ENCODE measurements around the gene TMEM185A.
"Not testable (repeated sequence)": the region's sequence is repeated elsewhere in the genome, so short reads cannot be mapped to it uniquely, and the experiment has no call there.

TMEM185A gene

GRCh38 chrX:149568701-149569296, 62.8 kb downstream of the TMEM185A start:
- no peak overlapping the region for H3K4me3 ChIP-seq (ENCODE audit: low read depth in 1 of 5, low read length in 5 of 5)
- peaks cover 0 to 3% (median 0%) of the 10 kb centered on the region in 5 donors for H3K4me1 ChIP-seq (ENCODE audit: control insufficient read depth in 5 of 5, insufficient read depth in 5 of 5, low read length in 5 of 5)
- no peaks in the 10 kb centered on the region for H3K9me3 ChIP-seq (ENCODE audit: control insufficient read depth in 5 of 5, low read length in 5 of 5)
- H3K9ac ChIP-seq (ENCODE audit: low read length in 5 of 5) = no peak overlapping the region
- peaks cover 2 to 17% (median 10%) of the 10 kb centered on the region in 5 donors for H3K27me3 ChIP-seq (ENCODE audit: control insufficient read depth in 5 of 5, insufficient read depth in 4 of 5, low read length in 5 of 5)
- no peaks in the 10 kb centered on the region for H3K36me3 ChIP-seq (ENCODE audit: control insufficient read depth in 5 of 5, insufficient read depth in 5 of 5, low read length in 5 of 5)
- H3K27ac ChIP-seq (ENCODE audit: low read depth, low read length) = no peak overlapping the region

- peaks cover 2 to 17% (median 10%) of the 10 kb centered on the region in 5 donors for H3K27me3 ChIP-seq (ENCODE audit: control insufficient read depth in 5 of 5, insufficient read depth in 4 of 5, low read length in 5 of 5)
- H3K27ac ChIP-seq (ENCODE audit: low read depth, low read length) = no peak overlapping the region
- H3K36me3 ChIP-seq (ENCODE audit: control insufficient read depth in 5 of 5, insufficient read depth in 5 of 5, low read length in 5 of 5) = no peaks in the 10 kb centered on the region
- no peaks in the 10 kb centered on the region for H3K9me3 ChIP-seq (ENCODE audit: control insufficient read depth in 5 of 5, low read length in 5 of 5)
- H3K4me1 ChIP-seq (ENCODE audit: control insufficient read depth in 5 of 5, insufficient read depth in 5 of 5, low read length in 5 of 5) = peaks cover 0 to 3% (median 0%) of the 10 kb centered on the region in 5 donors
- no peak overlapping the region for H3K4me3 ChIP-seq (ENCODE audit: low read depth in 1 of 5, low read length in 5 of 5)
- H3K9ac ChIP-seq (ENCODE audit: low read length in 5 of 5) = no peak overlapping the region
Measured at GRCh38 chrX:149567621-149568417, 63.8 kb downstream of the TMEM185A start.

- no peak overlapping the region for H3K4me3 ChIP-seq (ENCODE audit: low read depth in 1 of 5, low read length in 5 of 5)
- no peak overlapping the region for H3K9ac ChIP-seq (ENCODE audit: low read length in 5 of 5)
- no peaks in the 10 kb centered on the region for H3K36me3 ChIP-seq (ENCODE audit: control insufficient read depth in 5 of 5, insufficient read depth in 5 of 5, low read length in 5 of 5)
- H3K4me1 ChIP-seq (ENCODE audit: control insufficient read depth in 5 of 5, insufficient read depth in 5 of 5, low read length in 5 of 5) = peaks cover 0 to 3% (median 0%) of the 10 kb centered on the region in 5 donors
- peaks cover 0 to 11% (median 5%) of the 10 kb centered on the region in 5 donors for H3K27me3 ChIP-seq (ENCODE audit: control insufficient read depth in 5 of 5, insufficient read depth in 4 of 5, low read length in 5 of 5)
- no peaks in the 10 kb centered on the region for H3K9me3 ChIP-seq (ENCODE audit: control insufficient read depth in 5 of 5, low read length in 5 of 5)
- no peak overlapping the region for H3K27ac ChIP-seq (ENCODE audit: low read depth, low read length)
Measured at GRCh38 chrX:149563359-149563758, 68.2 kb downstream of the TMEM185A start.

- not testable (repeated sequence) for H3K36me3 ChIP-seq (ENCODE audit: control insufficient read depth in 5 of 5, insufficient read depth in 5 of 5, low read length in 5 of 5); H3K4me1 ChIP-seq (ENCODE audit: control insufficient read depth in 5 of 5, insufficient read depth in 5 of 5, low read length in 5 of 5); H3K4me3 ChIP-seq (ENCODE audit: low read depth in 1 of 5, low read length in 5 of 5); H3K9me3 ChIP-seq (ENCODE audit: control insufficient read depth in 5 of 5, low read length in 5 of 5); H3K9ac ChIP-seq (ENCODE audit: low read length in 5 of 5); H3K27ac ChIP-seq (ENCODE audit: low read depth, low read length); H3K27me3 ChIP-seq (ENCODE audit: control insufficient read depth in 5 of 5, insufficient read depth in 4 of 5, low read length in 5 of 5)
Measured at GRCh38 chrX:149555251-149555650, 76.3 kb downstream of the TMEM185A start.

- not testable (repeated sequence) for H3K4me1 ChIP-seq (ENCODE audit: control insufficient read depth in 5 of 5, insufficient read depth in 5 of 5, low read length in 5 of 5); H3K36me3 ChIP-seq (ENCODE audit: control insufficient read depth in 5 of 5, insufficient read depth in 5 of 5, low read length in 5 of 5)
Measured at GRCh38 chrX:149551939-149552248, 79.7 kb downstream of the TMEM185A start.

GRCh38 chrX:149551245-149551938, 80.2 kb downstream of the TMEM185A start:
- not testable (repeated sequence) for H3K27ac ChIP-seq (ENCODE audit: low read depth, low read length); H3K4me1 ChIP-seq (ENCODE audit: control insufficient read depth in 5 of 5, insufficient read depth in 5 of 5, low read length in 5 of 5); H3K36me3 ChIP-seq (ENCODE audit: control insufficient read depth in 5 of 5, insufficient read depth in 5 of 5, low read length in 5 of 5); H3K27me3 ChIP-seq (ENCODE audit: control insufficient read depth in 5 of 5, insufficient read depth in 4 of 5, low read length in 5 of 5); H3K9ac ChIP-seq (ENCODE audit: low read length in 5 of 5); H3K4me3 ChIP-seq (ENCODE audit: low read depth in 1 of 5, low read length in 5 of 5); H3K9me3 ChIP-seq (ENCODE audit: control insufficient read depth in 5 of 5, low read length in 5 of 5)

More at GRCh38 chrX:149551939-149552248, 79.7 kb downstream of the TMEM185A start:
- H3K27ac ChIP-seq (ENCODE audit: low read depth, low read length); H3K9me3 ChIP-seq (ENCODE audit: control insufficient read depth in 5 of 5, low read length in 5 of 5); H3K9ac ChIP-seq (ENCODE audit: low read length in 5 of 5); H3K4me3 ChIP-seq (ENCODE audit: low read depth in 1 of 5, low read length in 5 of 5); H3K27me3 ChIP-seq (ENCODE audit: control insufficient read depth in 5 of 5, insufficient read depth in 4 of 5, low read length in 5 of 5): not testable (repeated sequence)

GRCh38 chrX:149550454-149550853, 81.1 kb downstream of the TMEM185A start:
- H3K27ac ChIP-seq (ENCODE audit: low read depth, low read length); H3K27me3 ChIP-seq (ENCODE audit: control insufficient read depth in 5 of 5, insufficient read depth in 4 of 5, low read length in 5 of 5); H3K9ac ChIP-seq (ENCODE audit: low read length in 5 of 5); H3K4me1 ChIP-seq (ENCODE audit: control insufficient read depth in 5 of 5, insufficient read depth in 5 of 5, low read length in 5 of 5); H3K4me3 ChIP-seq (ENCODE audit: low read depth in 1 of 5, low read length in 5 of 5); H3K9me3 ChIP-seq (ENCODE audit: control insufficient read depth in 5 of 5, low read length in 5 of 5); H3K36me3 ChIP-seq (ENCODE audit: control insufficient read depth in 5 of 5, insufficient read depth in 5 of 5, low read length in 5 of 5): not testable (repeated sequence)

GRCh38 chrX:149549701-149550100, 81.9 kb downstream of the TMEM185A start, which contains the start of gene HSFX3:
TSS of gene HSFX3 (minus strand) at chrX:149549924. CDS start at chrX:149549852, 72 bp downstream.
- not testable (repeated sequence) for H3K36me3 ChIP-seq (ENCODE audit: control insufficient read depth in 5 of 5, insufficient read depth in 5 of 5, low read length in 5 of 5); H3K4me3 ChIP-seq (ENCODE audit: low read depth in 1 of 5, low read length in 5 of 5); H3K9me3 ChIP-seq (ENCODE audit: control insufficient read depth in 5 of 5, low read length in 5 of 5); H3K9ac ChIP-seq (ENCODE audit: low read length in 5 of 5); H3K27me3 ChIP-seq (ENCODE audit: control insufficient read depth in 5 of 5, insufficient read depth in 4 of 5, low read length in 5 of 5); H3K4me1 ChIP-seq (ENCODE audit: control insufficient read depth in 5 of 5, insufficient read depth in 5 of 5, low read length in 5 of 5); H3K27ac ChIP-seq (ENCODE audit: low read depth, low read length)

GRCh38 chrX:149547782-149548181, 83.8 kb downstream of the TMEM185A start:
- H3K9me3 ChIP-seq (ENCODE audit: control insufficient read depth in 5 of 5, low read length in 5 of 5); H3K4me1 ChIP-seq (ENCODE audit: control insufficient read depth in 5 of 5, insufficient read depth in 5 of 5, low read length in 5 of 5); H3K27me3 ChIP-seq (ENCODE audit: control insufficient read depth in 5 of 5, insufficient read depth in 4 of 5, low read length in 5 of 5); H3K4me3 ChIP-seq (ENCODE audit: low read depth in 1 of 5, low read length in 5 of 5); H3K27ac ChIP-seq (ENCODE audit: low read depth, low read length); H3K36me3 ChIP-seq (ENCODE audit: control insufficient read depth in 5 of 5, insufficient read depth in 5 of 5, low read length in 5 of 5); H3K9ac ChIP-seq (ENCODE audit: low read length in 5 of 5): not testable (repeated sequence)

- not testable (repeated sequence) for H3K9me3 ChIP-seq (ENCODE audit: control insufficient read depth in 5 of 5, low read length in 5 of 5); H3K4me1 ChIP-seq (ENCODE audit: control insufficient read depth in 5 of 5, insufficient read depth in 5 of 5, low read length in 5 of 5); H3K27me3 ChIP-seq (ENCODE audit: control insufficient read depth in 5 of 5, insufficient read depth in 4 of 5, low read length in 5 of 5); H3K27ac ChIP-seq (ENCODE audit: low read depth, low read length); H3K4me3 ChIP-seq (ENCODE audit: low read depth in 1 of 5, low read length in 5 of 5); H3K36me3 ChIP-seq (ENCODE audit: control insufficient read depth in 5 of 5, insufficient read depth in 5 of 5, low read length in 5 of 5); H3K9ac ChIP-seq (ENCODE audit: low read length in 5 of 5)
Measured at GRCh38 chrX:149546962-149547361, 84.6 kb downstream of the TMEM185A start.
